Measurements from ENCODE around the gene FAM219A.
"Not testable (repeated sequence)": the region's sequence is repeated elsewhere in the genome, so short reads cannot be mapped to it uniquely, and the experiment has no call there.

FAM219A gene

DNA sequence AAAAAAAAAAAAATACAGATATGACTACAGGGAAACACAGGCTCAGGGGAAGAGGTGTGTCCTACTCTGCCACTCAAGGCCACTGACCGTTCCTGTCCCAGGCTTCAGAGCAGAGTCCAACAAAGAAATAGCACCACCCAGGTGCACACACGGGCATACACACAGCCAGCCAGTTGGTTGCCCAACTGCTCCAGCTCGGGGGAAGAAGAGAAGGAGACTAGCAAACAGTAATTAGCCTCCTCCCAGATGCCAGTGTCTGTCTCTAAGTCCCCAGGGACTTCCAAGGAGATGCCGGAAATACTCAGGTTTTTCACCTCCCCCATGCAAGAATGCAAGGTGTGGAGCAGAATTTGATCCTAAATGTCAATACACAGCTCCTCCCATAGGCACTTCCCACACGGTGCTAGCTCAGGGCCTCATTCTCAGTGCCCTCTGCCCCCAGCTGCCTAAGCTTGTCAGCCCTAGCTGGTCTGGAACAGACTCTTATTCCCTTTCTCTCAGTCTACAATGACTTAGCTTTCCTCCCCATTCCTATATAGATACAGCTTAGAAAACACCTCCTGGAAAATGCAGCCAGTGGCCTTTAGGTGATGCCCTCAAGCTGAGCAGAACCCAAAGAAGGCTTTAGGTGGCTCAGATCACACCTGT is 83.3 kb downstream of the FAM219A start:
- no peak for FAIRE-seq

DNA sequence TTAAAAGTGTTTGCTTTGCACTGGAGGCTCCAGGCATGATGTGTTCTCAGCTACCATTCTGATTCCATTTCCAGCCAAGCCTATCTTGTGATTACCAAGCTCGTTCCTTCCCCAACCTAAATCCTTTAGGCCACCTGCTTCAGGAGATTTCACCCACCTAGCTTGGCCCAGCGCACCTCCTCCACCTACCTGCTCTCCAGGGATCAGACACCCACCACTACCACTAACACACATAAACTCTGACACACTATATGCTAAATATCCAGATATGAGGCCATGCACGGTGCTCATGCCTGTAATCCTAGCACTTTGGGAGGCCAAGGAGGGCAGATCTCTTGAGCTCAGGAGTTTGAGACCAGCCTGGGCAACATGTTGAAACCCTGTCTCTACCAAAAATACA is 84.0 kb downstream of the FAM219A start:
- no peak for FAIRE-seq

- no peak for FAIRE-seq
These were observed 84.6 kb downstream of the FAM219A start for GRCh38 chr9:34373749-34374148.

DNA sequence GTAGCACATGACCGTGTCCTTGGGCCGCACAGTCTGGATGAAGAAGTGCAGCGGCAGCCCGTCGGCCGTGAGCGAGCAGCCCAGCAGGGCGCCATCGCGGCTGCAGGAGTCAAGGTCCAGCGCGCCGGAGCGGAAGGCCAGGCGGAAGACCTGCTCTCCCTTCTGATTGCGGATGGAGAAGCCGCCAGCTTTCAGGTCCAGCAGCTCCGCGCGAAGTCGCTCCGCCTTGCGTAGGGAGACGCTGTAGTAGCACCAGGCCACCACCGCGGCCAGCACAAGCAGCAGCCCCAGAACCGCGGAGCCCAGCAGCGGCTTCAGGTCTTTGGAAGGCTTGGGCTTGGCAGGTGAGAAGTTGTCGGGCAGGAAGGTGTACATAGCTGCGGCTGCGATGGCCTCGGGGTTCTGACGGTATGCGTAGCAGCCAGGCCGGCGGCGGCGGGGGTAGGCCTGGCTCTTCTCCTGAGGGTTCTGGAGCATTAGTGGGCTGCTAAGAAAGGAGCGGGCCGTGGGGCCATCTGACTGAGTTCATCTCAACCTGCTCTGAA is 85.8 kb downstream of the FAM219A start:
- no peak for FAIRE-seq

GRCh38 chr9:34371886-34372466 is 86.4 kb downstream of the FAM219A start:
- no peak for FAIRE-seq

GRCh38 chr9:34370970-34371880 is 87.1 kb downstream of the FAM219A start:
- no peak for FAIRE-seq

DNA sequence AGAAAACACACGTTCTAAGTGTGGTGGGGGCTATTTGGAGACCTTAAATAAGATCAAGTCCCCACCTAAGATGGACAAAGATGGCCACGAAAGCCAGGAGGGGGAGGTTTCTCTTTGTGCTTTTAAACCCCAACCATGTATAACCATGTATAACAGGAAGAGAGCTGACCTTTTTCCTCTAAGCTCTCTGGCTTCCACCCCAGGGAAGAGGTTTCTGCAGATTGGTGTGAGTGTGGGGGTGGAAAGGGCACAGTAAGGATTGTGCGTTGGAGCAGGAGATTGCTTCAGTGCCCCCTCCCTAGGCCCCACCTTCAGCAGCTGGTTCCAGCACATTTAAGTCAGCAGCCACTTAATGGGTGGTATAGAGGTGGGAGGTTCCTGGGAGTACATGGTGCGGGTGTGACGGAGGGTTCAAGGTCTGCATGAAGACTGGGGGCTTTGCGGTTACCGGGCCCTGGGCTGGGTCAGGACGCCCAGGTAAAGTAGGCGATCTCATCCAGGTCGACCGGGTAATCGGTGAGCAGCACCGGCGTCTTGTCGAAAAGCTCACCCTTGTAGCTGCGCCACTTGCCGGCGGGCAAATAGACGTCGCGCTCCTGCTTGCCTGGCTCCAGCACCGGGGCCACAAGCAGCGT is 87.9 kb downstream of the FAM219A start:
- no peak for FAIRE-seq

GRCh38 chr9:34369636-34370035 is 88.7 kb downstream of the FAM219A start:
- FAIRE-seq, result no peak

DNA sequence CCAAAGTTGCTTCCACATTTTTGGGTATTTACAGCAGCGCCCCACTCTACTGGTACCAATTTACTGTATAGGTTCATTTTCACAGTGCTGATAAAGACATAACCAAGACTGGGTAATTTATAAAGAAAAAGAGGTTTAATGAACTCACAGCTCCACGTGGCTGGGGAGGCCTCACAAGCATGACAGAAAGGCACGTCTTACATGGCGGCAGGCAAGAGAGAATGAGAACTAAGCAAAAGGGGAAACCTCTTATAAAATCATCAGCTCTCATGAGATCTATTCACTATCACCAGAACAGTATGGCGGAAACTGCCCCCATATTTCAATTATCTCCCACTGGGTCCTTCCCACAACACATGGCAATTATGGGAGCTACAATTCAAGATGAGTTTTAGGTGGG is 89.6 kb downstream of the FAM219A start:
- FAIRE-seq, result not testable (repeated sequence)

DNA sequence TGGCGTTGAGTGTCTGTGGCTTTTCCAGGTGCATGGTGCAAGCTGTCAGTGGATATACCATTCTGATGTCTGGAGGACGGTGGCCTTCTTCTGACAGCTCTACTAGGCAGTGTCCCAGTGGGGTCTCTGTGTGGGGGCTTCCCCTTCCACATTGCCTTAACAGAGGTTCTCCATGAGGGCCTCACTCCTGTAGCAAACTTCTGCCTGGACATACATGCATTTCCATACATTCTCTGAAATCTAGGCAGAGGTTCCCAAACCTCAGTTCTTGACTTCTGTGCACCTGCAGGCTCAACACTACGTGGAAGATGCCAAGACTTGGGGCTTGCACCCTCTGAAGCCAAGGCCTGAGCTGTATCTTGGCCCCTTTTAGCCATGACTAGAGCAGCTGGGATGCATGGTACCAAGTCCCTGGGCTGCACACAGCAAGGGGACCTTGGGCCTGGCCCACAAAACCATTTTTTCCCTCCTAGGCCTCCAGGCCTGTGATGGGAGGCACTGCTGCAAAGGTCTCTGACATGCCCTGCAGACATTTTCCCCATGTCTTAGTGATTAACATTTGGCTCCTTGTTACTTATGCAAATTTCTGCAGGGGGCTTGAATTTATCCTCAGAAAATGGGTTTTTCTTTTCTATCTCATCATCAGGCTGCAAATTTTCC is 90.5 kb downstream of the FAM219A start:
- FAIRE-seq, result not testable (repeated sequence)

DNA sequence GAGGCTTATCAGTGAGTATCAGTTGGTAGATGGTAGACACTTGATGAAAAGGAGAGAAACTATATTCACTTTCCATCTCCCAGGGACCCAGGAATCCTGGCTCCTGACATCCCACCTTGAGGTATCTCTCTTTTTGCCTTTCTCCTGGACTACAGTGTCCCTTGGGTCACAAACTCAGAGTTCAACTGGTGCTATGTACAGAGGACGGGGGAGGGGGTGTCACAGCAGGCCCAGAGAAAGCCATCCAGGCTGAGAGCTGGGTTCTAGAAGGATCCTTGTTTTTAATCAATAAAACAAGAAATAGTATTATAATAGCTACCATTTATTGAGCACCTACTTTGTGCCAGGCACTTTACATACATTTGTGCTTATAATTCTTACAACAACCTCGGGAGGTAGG is 92.0 kb downstream of the FAM219A start:
- FAIRE-seq, result no peak

DNA sequence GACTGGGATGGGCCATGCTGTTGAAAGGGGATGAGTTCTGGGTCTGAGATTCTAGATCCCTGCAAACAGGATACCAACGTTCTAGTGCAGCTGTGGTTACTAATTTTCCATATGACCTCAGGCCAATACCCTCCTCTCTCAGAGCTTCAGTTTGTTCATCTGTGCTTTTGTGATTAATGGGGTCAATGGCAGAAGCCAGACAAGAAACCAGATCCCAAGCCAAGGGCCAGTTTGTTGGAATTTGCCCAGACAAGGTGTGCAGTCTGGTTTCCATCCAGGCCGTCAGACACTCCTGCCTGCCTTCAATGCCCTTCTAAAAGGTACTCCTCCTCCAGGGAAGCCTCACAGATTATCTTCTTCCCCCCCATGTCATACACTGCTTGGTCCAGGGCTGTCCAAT is 93.1 kb downstream of the FAM219A start:
- no peak for FAIRE-seq

DNA sequence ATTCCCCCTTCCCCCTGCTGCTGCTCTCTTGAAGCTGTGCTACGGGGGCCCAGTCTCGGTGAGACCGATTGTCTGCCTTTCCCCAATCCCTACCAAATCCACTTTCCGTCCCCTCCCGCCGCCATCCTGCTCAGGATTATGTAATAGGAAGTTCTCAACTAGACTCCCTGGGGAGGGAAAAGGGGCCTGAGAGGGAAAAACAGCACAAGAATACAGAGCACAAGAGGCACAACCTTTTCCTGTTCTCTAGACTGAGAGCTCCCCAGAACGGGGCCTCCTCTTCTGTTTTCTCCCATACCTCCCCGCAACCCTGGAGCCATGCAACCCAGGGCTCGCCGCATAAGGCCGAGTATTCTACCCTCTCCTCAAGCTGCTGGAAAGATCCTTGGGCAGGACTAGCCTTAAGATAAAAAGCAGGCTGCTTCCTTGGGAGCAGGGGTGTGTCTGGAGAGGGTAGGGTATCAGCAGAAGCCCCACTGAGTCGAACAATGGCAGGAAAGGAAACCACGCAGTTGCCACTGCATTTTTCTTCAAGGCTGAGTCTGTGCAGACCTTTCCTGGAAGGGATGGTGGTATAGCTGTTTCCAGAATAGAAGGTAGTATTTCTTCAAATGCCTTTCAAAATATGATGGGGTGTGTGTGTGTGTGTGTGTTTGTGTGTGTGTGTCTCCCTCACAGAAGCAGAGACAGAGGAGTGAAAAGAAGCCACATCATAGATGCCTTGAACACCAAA is 94.6 kb downstream of the FAM219A start:
- no peak for FAIRE-seq

DNA sequence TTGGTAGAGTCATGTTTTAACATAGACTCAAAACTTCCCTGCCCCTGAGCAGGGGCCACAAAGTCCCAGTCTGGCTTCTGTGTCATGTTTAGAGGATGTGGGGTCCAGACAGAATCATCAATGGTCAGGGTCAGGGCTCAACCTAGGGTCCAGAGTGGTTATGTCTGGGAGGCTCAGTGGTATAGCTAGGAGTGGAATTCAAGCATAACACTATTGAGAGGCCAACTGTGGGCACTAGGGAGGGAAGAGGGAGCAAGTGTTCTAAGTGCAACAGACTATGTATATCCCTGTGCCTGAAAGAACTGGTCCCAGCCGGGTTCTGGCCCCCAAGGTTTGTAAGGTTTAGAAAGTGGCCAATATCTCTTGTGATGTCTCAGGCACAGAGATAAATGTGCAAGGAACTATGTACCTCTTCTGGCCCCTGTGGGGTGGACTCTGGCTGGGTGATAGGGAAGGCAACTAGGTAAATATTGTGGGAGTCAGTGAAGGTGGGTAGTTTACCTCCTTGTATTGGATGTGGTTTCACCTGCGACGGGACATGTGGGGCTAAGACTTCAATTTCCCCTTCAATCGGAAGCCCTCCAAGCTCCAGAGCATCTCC is 95.7 kb downstream of the FAM219A start:
- no peak for FAIRE-seq

DNA sequence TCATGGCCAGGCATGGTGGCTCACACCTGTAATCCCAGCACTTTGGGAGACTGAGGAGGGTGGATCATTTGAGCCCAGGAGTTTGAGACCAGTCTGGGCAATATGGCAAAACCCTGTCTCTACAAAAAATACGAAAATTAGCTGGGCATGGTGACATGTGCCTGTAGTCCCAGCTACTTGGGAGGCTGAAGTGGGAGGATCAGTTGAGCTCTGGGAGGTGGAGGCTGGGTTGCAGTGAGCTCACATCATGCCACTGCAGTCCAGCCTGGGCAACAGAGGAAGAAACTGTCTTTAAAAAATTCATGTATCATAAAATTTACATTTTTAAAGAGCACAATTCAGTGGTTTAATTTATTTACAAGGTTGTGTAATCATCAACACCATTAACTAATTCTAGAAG is 105.4 kb downstream of the FAM219A start:
- FAIRE-seq, result not testable (repeated sequence)

DNA sequence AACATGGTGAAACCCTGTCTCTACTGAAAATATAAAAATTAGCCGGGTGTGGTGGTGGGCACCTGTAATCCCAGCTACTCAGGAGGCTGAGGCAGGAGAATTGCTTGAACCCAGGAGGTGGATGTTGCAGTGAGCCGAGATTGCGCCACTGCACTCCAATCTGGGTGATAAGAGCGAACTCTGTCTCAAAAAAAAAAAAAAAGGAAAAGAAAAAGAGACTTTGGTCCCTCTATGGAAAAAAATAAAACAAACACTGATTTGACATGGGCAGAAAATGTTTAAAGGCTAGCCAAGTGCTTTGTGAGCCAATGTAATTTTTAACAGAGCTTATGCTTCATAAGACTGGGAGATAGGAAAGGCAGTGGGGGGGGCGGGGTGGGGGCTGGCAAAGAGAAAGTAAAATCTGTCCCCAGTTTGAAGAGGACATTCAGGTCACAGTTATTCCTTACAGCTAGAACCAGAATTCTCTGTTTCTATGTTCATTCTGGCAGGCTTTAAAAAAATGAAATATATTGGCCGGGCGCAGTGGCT is 106.2 kb downstream of the FAM219A start:
- FAIRE-seq, result not testable (repeated sequence)

DNA sequence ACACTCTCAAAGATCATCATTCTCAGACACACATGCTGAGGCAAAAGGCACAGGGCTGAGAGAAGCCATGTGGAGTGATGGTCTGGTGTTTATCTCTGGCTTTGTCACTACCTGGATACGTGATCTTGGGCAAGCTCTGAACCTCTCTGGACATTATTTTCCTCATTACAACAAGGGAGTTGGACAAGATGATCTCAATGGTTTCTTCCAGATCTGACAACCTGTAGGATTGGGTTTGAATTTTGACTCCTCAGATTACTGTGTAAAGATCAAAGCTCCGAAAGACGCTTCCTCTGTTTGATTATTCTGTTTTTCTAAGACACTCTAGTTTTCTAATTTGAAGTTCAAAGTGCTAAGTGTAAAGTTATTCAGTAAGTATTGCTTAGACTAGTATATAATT is 109.0 kb downstream of the FAM219A start:
- no peak for FAIRE-seq

Data from endometrium (tissue), 2 donors.